Liver (tissue), 10 donors: ENCODE results near the gene RBM45. TPM values are rescaled to one million over a fixed set of nuclear protein-coding genes. Genes with fewer than 3 reads are reported as not detected.

Experiments
- DNase-seq: peaks from one replicate; pipeline ENCODE4 v3.0.0-alpha.2; 2017; ENCODE audit warnings: low spot score
- H3K27ac ChIP-seq, 2 donors: one replicate each; pipeline ENCODE4 v1.7.0; 2013; ENCODE audit warnings: inconsistent platforms in 2 of 2, low read length in 2 of 2, control low read depth in 1 of 2, low read depth in 1 of 2, mild to moderate bottlenecking in 1 of 2
- H3K27me3 ChIP-seq, 4 donors: one replicate each; pipeline versions ENCODE4 v1.6.1 to v1.7.0; 2013; ENCODE audit warnings: low read length in 3 of 4, inconsistent platforms in 1 of 4, mild to moderate bottlenecking in 1 of 4, moderate library complexity in 1 of 4; ENCODE audit not compliant: control insufficient read depth in 4 of 4, insufficient read depth in 4 of 4
- H3K36me3 ChIP-seq, 4 donors: one replicate each; pipeline versions ENCODE4 v1.6.1 to v1.7.0; 2013; ENCODE audit warnings: low read length in 3 of 4, mild to moderate bottlenecking in 3 of 4, low read depth in 1 of 4, moderate library complexity in 1 of 4; ENCODE audit not compliant: control insufficient read depth in 4 of 4, insufficient read depth in 3 of 4
- H3K4me1 ChIP-seq, 4 donors: one replicate each; pipeline versions ENCODE4 v1.6.1 to v1.7.0; 2013; ENCODE audit warnings: low read length in 3 of 4, mild to moderate bottlenecking in 3 of 4, moderate library complexity in 1 of 4; ENCODE audit not compliant: control insufficient read depth in 4 of 4, insufficient read depth in 4 of 4
- H3K4me3 ChIP-seq, 3 donors: one replicate each; pipeline versions ENCODE4 v1.6.1 to v1.7.0; 2013; ENCODE audit warnings: low read length in 3 of 3, control low read depth in 1 of 3, low read depth in 1 of 3, mild to moderate bottlenecking in 1 of 3
- H3K9ac ChIP-seq, 2 donors: one replicate each; pipeline ENCODE4 v1.7.0; 2013; ENCODE audit warnings: low read length in 2 of 2, mild to moderate bottlenecking in 2 of 2, moderate library complexity in 2 of 2, control low read depth in 1 of 2, low read depth in 1 of 2
- H3K9me3 ChIP-seq, 4 donors: one replicate each; pipeline versions ENCODE4 v1.6.1 to v1.7.0; 2013; ENCODE audit warnings: low read length in 3 of 4; ENCODE audit not compliant: control insufficient read depth in 4 of 4
- ATF3 ChIP-seq: IDR thresholded peaks from 2 replicates; pipeline ENCODE4 v1.6.1; 2016; ENCODE audit warnings: antibody characterized with exemption
- CTCF ChIP-seq: fragments of 150-350 bp; IDR thresholded peaks from 2 replicates; pipeline ENCODE4 v1.5.1; 2017; ENCODE audit warnings: improper control_type of control experiment, low read depth, low read length; ENCODE audit not compliant: missing input control
- EGR1 ChIP-seq, 2 donors: IDR thresholded peaks; 2 replicates each; pipeline ENCODE4 v1.6.1; 2016 to 2018; ENCODE audit warnings: antibody characterized with exemption in 2 of 2, low read depth in 2 of 2
- FOXA1 ChIP-seq: IDR thresholded peaks from 2 replicates; pipeline ENCODE4 v1.6.1; 2016; ENCODE audit warnings: antibody characterized with exemption
- FOXA2 ChIP-seq: IDR thresholded peaks from 2 replicates; pipeline ENCODE4 v1.6.1; 2016; ENCODE audit warnings: antibody characterized with exemption
- GABPA ChIP-seq, 2 donors: IDR thresholded peaks in 1 of 2; conservative IDR thresholded peaks in 1 of 2; 2 replicates each; pipeline ENCODE4 v1.6.1; 2016; ENCODE audit warnings: antibody characterized with exemption in 2 of 2, mild to moderate bottlenecking in 1 of 2, moderate library complexity in 1 of 2
- HNF4A ChIP-seq, 2 donors: conservative IDR thresholded peaks; 2 replicates each; pipeline ENCODE4 v1.6.1; 2016; ENCODE audit warnings: antibody characterized with exemption in 2 of 2, mild to moderate bottlenecking in 2 of 2
- HNF4G ChIP-seq: IDR thresholded peaks from 2 replicates; pipeline ENCODE4 v1.6.1; 2016; ENCODE audit warnings: antibody characterized with exemption
- JUND ChIP-seq, 2 donors: IDR thresholded peaks; 2 replicates each; pipeline ENCODE4 v1.6.1; 2016; ENCODE audit warnings: antibody characterized with exemption in 2 of 2
- MAX ChIP-seq: IDR thresholded peaks from 2 replicates; pipeline ENCODE4 v1.6.1; 2016; ENCODE audit warnings: antibody characterized with exemption
- NR2F2 ChIP-seq: IDR thresholded peaks from 2 replicates; pipeline ENCODE4 v1.6.1; 2016; ENCODE audit warnings: antibody characterized with exemption
- RAD21 ChIP-seq, 2 donors: IDR thresholded peaks; 2 replicates each; pipeline ENCODE4 v1.6.1; 2016; ENCODE audit warnings: antibody characterized with exemption in 2 of 2, mild to moderate bottlenecking in 2 of 2
- REST ChIP-seq: IDR thresholded peaks from 2 replicates; pipeline ENCODE4 v1.6.1; 2016; ENCODE audit warnings: antibody characterized with exemption, mild to moderate bottlenecking
- RXRA ChIP-seq, 2 donors: IDR thresholded peaks; 2 replicates each; pipeline ENCODE4 v1.6.1; 2017 to 2018; ENCODE audit warnings: antibody characterized with exemption in 2 of 2, mild to moderate bottlenecking in 1 of 2
- SP1 ChIP-seq: IDR thresholded peaks from 2 replicates; pipeline ENCODE4 v1.6.1; 2018; ENCODE audit warnings: antibody characterized with exemption, mild to moderate bottlenecking
- TAF1 ChIP-seq: conservative IDR thresholded peaks from 2 replicates; pipeline ENCODE4 v1.6.1; 2016; ENCODE audit warnings: antibody characterized with exemption, mild to moderate bottlenecking
- YY1 ChIP-seq: IDR thresholded peaks from 2 replicates; pipeline ENCODE4 v1.6.1; 2016; ENCODE audit warnings: antibody characterized with exemption, mild to moderate bottlenecking
- ZBTB33 ChIP-seq: IDR thresholded peaks from 2 replicates; pipeline ENCODE4 v1.6.1; 2016; ENCODE audit warnings: antibody characterized with exemption
- WGBS: extraction: QIAGEN DNeasy Blood & Tissue Kit; methylation state at CpG from one replicate; pipeline ENCODE4 v1.1.7; 2013; 5-methylcytosine and 5-hydroxymethylcytosine counted together
- polyA plus RNA-seq, 2 donors: library from polyadenylated mRNA; stranded (reverse) in 1 of 2; unstranded in 1 of 2; fragments of 200-250 nt in 1 of 2; fragments of >200 nt in 1 of 2; fragmentation: Nextera tagmentation in 1 of 2; extraction: Ambion mirVana in 1 of 2; gene quantifications; one replicate each; pipeline versions ENCODE4 v1.2.1 to v1.2.3, GENCODE V29; 2013 to 2015
- small RNA-seq: library from RNA; depleted of rRNA; stranded (forward); fragments of <200 nt; gene quantifications from one replicate; pipeline ENCODE3, GENCODE V24; 2014
- total RNA-seq, 2 donors: library from RNA; depleted of rRNA; stranded (reverse); fragments of >200 nt; gene quantifications; one replicate each; pipeline ENCODE4 v1.2.3, GENCODE V29; 2014
- donor health status: healthy.
- donor health status: healthy.
- donor health status: healthy.
- donor health status: healthy.
- donor health status: healthy.

Gene RBM45
- total and polyA plus RNA-seq, 4 donors, result 4.2 to 11.4 (median 6.8) TPM

- no peak for TF ChIP-seq FOXA1
- TF ChIP-seq GABPA (IDR thresholded peaks at IDR 0.05 in 1 of 2, conservative IDR thresholded peaks at IDR 0.05 in 1 of 2), result no peak
- TF ChIP-seq FOXA2, result no peak
- no peak for TF ChIP-seq HNF4G
- TF ChIP-seq JUND (IDR thresholded peaks at IDR 0.05), result no peak
- no peak for TF ChIP-seq RAD21 (IDR thresholded peaks at IDR 0.05)
- no peak for TF ChIP-seq HNF4A (conservative IDR thresholded peaks at IDR 0.05)
- TF ChIP-seq EGR1 (IDR thresholded peaks at IDR 0.05; ENCODE audit: low read depth in 2 of 2), result no peak
- TF ChIP-seq YY1, result no peak
Measured at GRCh38 chr2:178173657-178174056, 61.4 kb downstream of the RBM45 start (continued).

- H3K4me3 ChIP-seq, result no peak overlapping the region
- TF ChIP-seq GABPA (IDR thresholded peaks at IDR 0.05 in 1 of 2, conservative IDR thresholded peaks at IDR 0.05 in 1 of 2) (no peak), MAX (no peak), YY1 (no peak), SP1 (no peak), TAF1 (no peak), FOXA1 (no peak), RAD21 (IDR thresholded peaks at IDR 0.05) (no peak), EGR1 (IDR thresholded peaks at IDR 0.05; ENCODE audit: low read depth in 2 of 2) (no peak), JUND (IDR thresholded peaks at IDR 0.05) (no peak), HNF4G (no peak), RXRA (IDR thresholded peaks at IDR 0.05) (no peak), NR2F2 (no peak), FOXA2 (no peak), CTCF (no peak), ATF3 (no peak), ZBTB33 (no peak), REST (no peak), HNF4A (conservative IDR thresholded peaks at IDR 0.05) (no peak)
- WGBS, result 92% methylated on average over 1 of the region's 1 CpG
- H3K36me3 ChIP-seq, result no peaks in the 10 kb centered on the region
- H3K9me3 ChIP-seq, result no peaks in the 10 kb centered on the region
- H3K27me3 ChIP-seq, result no peaks in the 10 kb centered on the region
- no peak overlapping the region for H3K27ac ChIP-seq
- no peak overlapping the region for H3K9ac ChIP-seq
- DNase-seq, result no peak
- no peaks in the 10 kb centered on the region for H3K4me1 ChIP-seq
Measured at GRCh38 chr2:178177066-178177679, 64.9 kb downstream of the RBM45 start.

Small RNAs within 50 kb of the gene (small RNA-seq; reads per million reads assigned to genes)
- gene AC011998.1 (not detected), gene RNU5E-9P (0.27 reads per million, percentile 19 among the genes with 10 or more reads in this experiment)

Other genes with a start within 250 kb of the RBM45 start
- gene PDE11A, start 39.7 kb upstream of the RBM45 start, total RNA-seq, result 1 to 10 TPM; 1.0 to 5.9 TPM
- gene PDE11A, start 39.7 kb upstream of the RBM45 start, polyA plus RNA-seq, result 1 to 10 TPM; 1.7 to 1.8 TPM
- 1 to 10 TPM; 2.3 to 3.3 TPM for gene OSBPL6, start 82.1 kb downstream of the RBM45 start, total RNA-seq
- 1 to 10 TPM; 1.3 to 2.0 TPM for gene OSBPL6, start 82.1 kb downstream of the RBM45 start, polyA plus RNA-seq